Chondrocyte (in vitro differentiated cells): ENCODE measurements around the gene SHLD2. TPM values are rescaled to one million over a fixed set of nuclear protein-coding genes. Genes with fewer than 3 reads are reported as not detected.

Source experiments
- DNase-seq: peaks from one replicate; pipeline ENCODE4 v3.0.0; 2021; ENCODE audit warnings: mixed read lengths, low spot score
- H3K27ac Mint-ChIP-seq: one replicate; pipeline ENCODE4 v1.8.0; 2021; ENCODE audit warnings: mild to moderate bottlenecking, moderate library complexity, mixed read lengths; ENCODE audit not compliant: unreplicated experiment
- H3K27me3 Mint-ChIP-seq: 2 replicates; pipeline ENCODE4 v1.8.0; 2021; ENCODE audit warnings: low read depth, mixed read lengths
- H3K36me3 Mint-ChIP-seq: 2 replicates; pipeline ENCODE4 v1.8.0; 2021; ENCODE audit warnings: low read depth, mixed read lengths
- H3K4me1 Mint-ChIP-seq: 2 replicates; pipeline ENCODE4 v1.8.0; 2021; ENCODE audit warnings: low read depth, mild to moderate bottlenecking, mixed read lengths
- H3K4me3 Mint-ChIP-seq: one replicate; pipeline ENCODE4 v1.8.0; 2021; ENCODE audit warnings: mild to moderate bottlenecking, moderate library complexity, mixed read lengths; ENCODE audit not compliant: unreplicated experiment
- H3K9me3 Mint-ChIP-seq: 2 replicates; pipeline ENCODE4 v1.8.0; 2021; ENCODE audit warnings: low read depth, mixed read lengths
- long read RNA-seq: library from polyadenylated mRNA; stranded (forward); transcript quantifications from one replicate; pipeline ENCODE4 v2.0.0, GENCODE V29; 2021
- total RNA-seq: library from RNA; stranded (reverse); gene quantifications from 3 replicates; pipeline ENCODE4 v1.2.1, GENCODE V29; 2021
- TF ChIP-seq, protein P1 (sequence below): fragments of 200-600 bp; sonication (generic); IDR thresholded peaks from 2 replicates; pipeline ENCODE4 v1.5.0; 2021; ENCODE audit warnings: antibody characterized with exemption, mild to moderate bottlenecking, moderate library complexity

Gene SHLD2, protein sequence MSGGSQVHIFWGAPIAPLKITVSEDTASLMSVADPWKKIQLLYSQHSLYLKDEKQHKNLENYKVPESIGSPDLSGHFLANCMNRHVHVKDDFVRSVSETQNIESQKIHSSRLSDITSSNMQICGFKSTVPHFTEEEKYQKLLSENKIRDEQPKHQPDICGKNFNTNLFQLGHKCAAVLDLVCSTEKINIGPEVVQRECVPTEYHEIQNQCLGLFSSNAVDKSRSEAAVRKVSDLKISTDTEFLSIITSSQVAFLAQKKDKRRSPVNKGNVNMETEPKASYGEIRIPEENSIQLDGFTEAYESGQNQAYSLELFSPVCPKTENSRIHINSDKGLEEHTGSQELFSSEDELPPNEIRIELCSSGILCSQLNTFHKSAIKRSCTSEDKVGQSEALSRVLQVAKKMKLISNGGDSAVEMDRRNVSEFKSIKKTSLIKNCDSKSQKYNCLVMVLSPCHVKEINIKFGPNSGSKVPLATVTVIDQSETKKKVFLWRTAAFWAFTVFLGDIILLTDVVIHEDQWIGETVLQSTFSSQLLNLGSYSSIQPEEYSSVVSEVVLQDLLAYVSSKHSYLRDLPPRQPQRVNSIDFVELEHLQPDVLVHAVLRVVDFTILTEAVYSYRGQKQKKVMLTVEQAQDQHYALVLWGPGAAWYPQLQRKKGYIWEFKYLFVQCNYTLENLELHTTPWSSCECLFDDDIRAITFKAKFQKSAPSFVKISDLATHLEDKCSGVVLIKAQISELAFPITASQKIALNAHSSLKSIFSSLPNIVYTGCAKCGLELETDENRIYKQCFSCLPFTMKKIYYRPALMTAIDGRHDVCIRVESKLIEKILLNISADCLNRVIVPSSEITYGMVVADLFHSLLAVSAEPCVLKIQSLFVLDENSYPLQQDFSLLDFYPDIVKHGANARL
- 29.2 to 32.6 TPM (median 29.6 TPM) in 3 replicates for total RNA-seq
- long read RNA-seq, transcript SHLD2-202 (10 exons, 3,614 nt) = major isoform, 15 of 72 reads
- long read RNA-seq, transcript SHLD2-201 (9 exons, 3,402 nt) = minor isoform, 13 of 72 reads
- long read RNA-seq, partial matches to known transcripts = 7 of 72 reads
- long read RNA-seq, other reads (novel, unspliced or antisense) = 37 of 72 reads

DNA sequence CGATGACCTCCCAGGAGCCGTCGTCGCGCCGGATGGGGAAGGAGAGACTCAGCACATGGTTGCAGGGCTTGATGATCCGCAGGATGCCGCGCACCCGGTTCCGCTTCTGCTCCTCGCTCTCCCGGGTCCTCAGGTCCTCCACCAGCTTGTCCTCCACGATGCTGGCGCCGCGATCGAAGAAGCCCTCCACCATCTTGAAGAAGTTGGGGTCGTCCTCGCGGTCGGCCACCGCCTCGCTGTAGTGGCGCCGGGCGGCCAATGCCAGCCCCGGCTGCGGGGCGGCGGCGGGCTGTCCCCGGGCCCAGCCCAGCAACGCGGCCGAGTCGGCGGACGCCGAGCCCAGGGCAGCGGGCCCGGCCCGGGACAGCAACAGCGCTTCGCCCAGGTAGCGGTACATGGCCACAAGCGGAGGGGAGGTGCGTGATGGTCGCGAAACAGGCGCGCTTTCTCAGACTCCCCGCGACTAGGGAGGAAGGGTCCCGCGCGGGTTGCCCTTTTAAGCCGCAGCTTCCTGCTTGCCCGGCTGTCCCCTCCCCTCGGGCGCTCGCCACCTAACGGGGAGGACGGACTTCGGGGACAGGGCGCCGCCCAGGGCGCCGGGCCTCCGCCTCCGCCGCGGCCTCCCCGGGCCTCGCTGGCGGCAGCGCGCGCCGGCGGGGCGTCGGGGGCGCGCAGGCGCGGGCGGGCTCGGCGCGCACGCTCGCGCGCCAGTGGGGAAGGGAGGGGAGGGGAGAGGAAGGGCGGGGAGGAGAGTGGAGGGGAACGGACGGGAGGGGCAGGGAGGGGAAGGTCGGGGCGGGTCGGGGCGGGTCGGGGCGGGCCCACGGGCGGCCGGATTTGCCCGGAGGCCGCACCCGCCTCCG, at the start of gene SHLD2, which contains the start of gene GLUD1:
Gene SHLD2 (plus strand): TSS at position 834 of the 863 bp plus-strand sequence. CDS start 56,149 bp downstream, outside the sequence.
Gene GLUD1 (minus strand): TSS at position 471 of the 863 bp plus-strand sequence. CDS start 74 bp downstream, at position 397.
- H3K4me1 Mint-ChIP-seq = peaks cover 52% of the 10 kb centered on the region
- H3K36me3 Mint-ChIP-seq = peaks cover 6% of the 10 kb centered on the region
- H3K9me3 Mint-ChIP-seq = peaks cover 3% of the 10 kb centered on the region
- TF ChIP-seq, protein P1, sequence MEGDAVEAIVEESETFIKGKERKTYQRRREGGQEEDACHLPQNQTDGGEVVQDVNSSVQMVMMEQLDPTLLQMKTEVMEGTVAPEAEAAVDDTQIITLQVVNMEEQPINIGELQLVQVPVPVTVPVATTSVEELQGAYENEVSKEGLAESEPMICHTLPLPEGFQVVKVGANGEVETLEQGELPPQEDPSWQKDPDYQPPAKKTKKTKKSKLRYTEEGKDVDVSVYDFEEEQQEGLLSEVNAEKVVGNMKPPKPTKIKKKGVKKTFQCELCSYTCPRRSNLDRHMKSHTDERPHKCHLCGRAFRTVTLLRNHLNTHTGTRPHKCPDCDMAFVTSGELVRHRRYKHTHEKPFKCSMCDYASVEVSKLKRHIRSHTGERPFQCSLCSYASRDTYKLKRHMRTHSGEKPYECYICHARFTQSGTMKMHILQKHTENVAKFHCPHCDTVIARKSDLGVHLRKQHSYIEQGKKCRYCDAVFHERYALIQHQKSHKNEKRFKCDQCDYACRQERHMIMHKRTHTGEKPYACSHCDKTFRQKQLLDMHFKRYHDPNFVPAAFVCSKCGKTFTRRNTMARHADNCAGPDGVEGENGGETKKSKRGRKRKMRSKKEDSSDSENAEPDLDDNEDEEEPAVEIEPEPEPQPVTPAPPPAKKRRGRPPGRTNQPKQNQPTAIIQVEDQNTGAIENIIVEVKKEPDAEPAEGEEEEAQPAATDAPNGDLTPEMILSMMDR = no peak
- no peaks in the 10 kb centered on the region for H3K27me3 Mint-ChIP-seq
- H3K27ac Mint-ChIP-seq = peak within 1 kb of the TSS; percentile 95
- DNase-seq = peak; percentile 96
- peak within 1 kb of the TSS; percentile 93 for H3K4me3 Mint-ChIP-seq

DNA sequence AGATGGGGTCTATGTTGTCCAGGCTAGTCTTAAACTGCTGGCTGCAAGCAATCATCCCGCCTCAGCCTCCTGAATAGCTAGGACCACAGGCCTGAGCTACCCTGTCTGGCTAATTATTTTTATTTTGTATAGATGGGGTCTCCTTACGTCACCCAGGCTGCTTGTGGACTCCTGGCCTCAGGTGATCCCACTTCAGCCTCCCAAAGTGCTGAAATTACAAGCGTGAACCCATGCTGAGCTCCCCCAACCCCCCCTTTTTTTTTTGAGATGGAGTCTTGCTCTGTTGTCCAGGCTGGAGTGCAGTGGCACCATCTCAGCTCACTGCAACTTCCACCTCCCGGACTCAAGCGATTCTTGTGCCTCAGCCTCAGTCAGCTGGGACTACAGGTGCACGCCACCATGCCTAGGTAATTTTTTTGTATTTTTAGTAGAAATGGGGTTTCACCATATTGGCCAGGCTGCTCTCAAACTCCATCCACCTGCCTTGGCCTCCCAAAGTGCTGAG, 49.5 kb upstream of the SHLD2 start:
- no peaks in the 10 kb centered on the region for H3K4me1 Mint-ChIP-seq
- TF ChIP-seq, protein P1 = no peak
- H3K36me3 Mint-ChIP-seq = peaks cover 9% of the 10 kb centered on the region

DNA sequence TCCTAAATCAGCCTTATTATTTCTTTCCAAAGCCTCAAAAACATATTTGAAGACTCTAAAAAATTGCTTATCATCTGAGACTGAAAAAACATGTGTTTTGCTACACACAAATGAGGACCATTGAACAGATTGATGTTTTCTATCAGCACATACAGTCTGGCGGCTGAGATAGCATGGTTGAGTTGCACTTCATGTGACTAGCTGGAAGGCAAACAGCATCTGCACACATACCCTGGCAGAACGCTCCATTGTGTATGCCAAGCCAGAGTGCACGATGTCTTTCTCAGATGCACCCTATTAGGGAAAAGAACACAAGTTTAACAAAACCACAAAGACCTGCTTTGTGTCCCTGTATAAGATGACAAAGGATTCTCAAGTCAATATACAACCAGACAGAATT, 41.9 kb upstream of the SHLD2 start:
- no peak overlapping the region for H3K27ac Mint-ChIP-seq
- TF ChIP-seq, protein P1 = no peak
- no peak for DNase-seq
- peaks cover 7% of the 10 kb centered on the region for H3K4me1 Mint-ChIP-seq
- no peaks in the 10 kb centered on the region for H3K9me3 Mint-ChIP-seq
- H3K4me3 Mint-ChIP-seq = no peak overlapping the region
- H3K27me3 Mint-ChIP-seq = no peaks in the 10 kb centered on the region
- H3K36me3 Mint-ChIP-seq = peaks cover 12% of the 10 kb centered on the region

More for the DNA sequence above, 49.5 kb upstream of the SHLD2 start:
- Mint-ChIP-seq H3K27ac (no peak overlapping the region), H3K9me3 (no peaks in the 10 kb centered on the region), H3K4me3 (no peak overlapping the region), H3K27me3 (no peaks in the 10 kb centered on the region)
- DNase-seq = no peak

DNA sequence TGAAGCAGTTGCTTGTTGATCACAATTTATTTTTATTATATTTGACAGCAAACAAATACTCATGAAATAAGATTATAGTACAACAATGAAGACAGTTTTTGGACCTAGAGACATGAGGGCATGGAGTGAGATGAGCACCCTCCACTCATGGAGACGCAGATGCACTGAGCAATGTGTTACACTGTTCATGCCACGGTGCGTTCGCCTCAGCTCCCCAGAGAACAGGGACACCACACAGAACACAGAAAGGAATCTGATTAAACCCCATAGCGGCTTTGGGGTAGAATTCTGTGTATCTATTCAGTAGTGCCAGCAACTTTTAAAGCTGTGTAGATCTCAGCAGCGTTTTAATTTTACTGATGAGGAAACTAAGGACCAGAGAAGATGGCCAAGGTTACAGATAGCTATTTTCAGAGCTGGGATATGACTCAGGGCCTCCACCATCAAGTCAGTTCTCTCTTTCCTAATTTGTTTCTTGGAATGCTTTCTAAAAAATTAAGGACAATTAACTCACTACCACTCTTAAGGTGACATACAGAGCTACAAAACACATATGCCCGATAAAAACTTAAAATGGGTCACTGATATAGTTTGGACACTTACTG, 41.3 kb upstream of the SHLD2 start:
- Mint-ChIP-seq H3K4me1 (peaks cover 13% of the 10 kb centered on the region), H3K36me3 (peaks cover 12% of the 10 kb centered on the region), H3K4me3 (no peak overlapping the region), H3K9me3 (no peaks in the 10 kb centered on the region), H3K27ac (no peak overlapping the region), H3K27me3 (no peaks in the 10 kb centered on the region)
- DNase-seq = no peak
- TF ChIP-seq, protein P1 = no peak
